ENCODE results near the gene ST8SIA3. TPM values are rescaled to one million over a fixed set of nuclear protein-coding genes. Genes with fewer than 3 reads are reported as not detected.

ST8SIA3 gene
- total and polyA plus RNA-seq, 2 of the 4 experiments (the other 2 are of a cell fraction) = not detected

DNA sequence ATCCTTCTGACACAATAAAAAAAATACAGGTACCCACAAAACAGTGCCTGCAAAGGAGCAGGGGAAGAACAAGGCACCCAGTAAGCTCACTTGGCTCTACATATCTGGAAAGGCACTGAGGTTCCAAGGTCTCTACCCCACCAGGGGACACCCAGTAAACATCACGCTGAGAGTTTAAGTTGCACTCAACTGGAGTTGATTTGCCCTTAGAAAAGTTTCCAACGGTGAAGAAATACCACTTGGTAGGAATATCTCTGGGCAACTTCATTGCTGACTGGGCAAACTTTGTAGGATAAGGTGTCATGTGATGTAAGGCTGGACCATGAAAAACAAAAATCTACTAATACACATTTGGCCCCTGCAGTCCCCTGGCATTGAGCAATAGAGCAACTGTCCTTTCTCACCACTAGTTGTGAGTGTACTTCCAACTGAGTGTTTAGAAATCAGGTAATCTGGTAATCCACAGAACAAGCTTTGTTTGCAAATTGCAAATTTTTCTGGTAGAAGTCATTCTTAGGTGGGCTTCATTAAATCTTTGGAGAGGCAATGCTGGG, 14.2 kb downstream of the ST8SIA3 start:
- CTCF ChIA-PET = interaction anchor here (1.1 kb wide), 1 partner anchor 8 kb away, joined by 4 read pairs; no protein-coding TSS in a partner anchor
- no peak overlapping the region for H4K5ac ChIP-seq (ENCODE audit: low read depth, low read length)
- H3K4ac ChIP-seq (ENCODE audit: low read depth, low read length) = no peak overlapping the region
- no peak overlapping the region for H4K91ac ChIP-seq (ENCODE audit: insufficient read depth, low read depth, low read length)
- no peak overlapping the region for H2BK120ac ChIP-seq (ENCODE audit: low read depth, low read length)
- intact Hi-C loops (cut with micrococcal nuclease) (no loop called here), in situ Hi-C loops (cut with MboI; ENCODE audit: low sequenced_read_pairs) (no loop called here), dilution Hi-C loops (cut with HindIII; ENCODE audit: low sequenced_read_pairs, unreplicated experiment) (no loop called here)
- no peak overlapping the region for H3K14ac ChIP-seq (replicated peaks; ENCODE audit: low read depth, low read length)
- no peak for ATAC-seq (ENCODE audit: low read depth)
- TF ChIP-seq MAFK (IDR thresholded peaks at IDR 0.05; ENCODE audit: low read depth, low read length) (no peak), MXI1 (IDR thresholded peaks at IDR 0.05; ENCODE audit: borderline replicate concordance, low read depth, low read length) (no peak), CEBPB (IDR thresholded peaks at IDR 0.05; ENCODE audit: low read depth, low read length) (no peak), POLR2A (IDR thresholded peaks at IDR 0.05; ENCODE audit: low read depth, low read length) (no peak), RAD21 (IDR thresholded peaks at IDR 0.05; ENCODE audit: low read length) (no peak), SMC3 (IDR thresholded peaks at IDR 0.05; ENCODE audit: low read depth, low read length) (no peak), MAZ (IDR thresholded peaks at IDR 0.05; ENCODE audit: borderline replicate concordance, low read depth, low read length) (no peak), CHD1 (IDR thresholded peaks at IDR 0.05; ENCODE audit: low read depth, low read length) (no peak), FOS (IDR thresholded peaks at IDR 0.05; ENCODE audit: low read depth, low read length) (no peak), RFX5 (IDR thresholded peaks at IDR 0.05; ENCODE audit: low read depth, low read length) (no peak), NFE2L2 (IDR thresholded peaks at IDR 0.05; ENCODE audit: low read depth, low read length) (no peak), BHLHE40 (IDR thresholded peaks at IDR 0.05; ENCODE audit: low read depth, low read length) (no peak), RCOR1 (IDR thresholded peaks at IDR 0.05; ENCODE audit: insufficient replicate concordance, low read length) (no peak)
- TF ChIP-seq, protein P1, sequence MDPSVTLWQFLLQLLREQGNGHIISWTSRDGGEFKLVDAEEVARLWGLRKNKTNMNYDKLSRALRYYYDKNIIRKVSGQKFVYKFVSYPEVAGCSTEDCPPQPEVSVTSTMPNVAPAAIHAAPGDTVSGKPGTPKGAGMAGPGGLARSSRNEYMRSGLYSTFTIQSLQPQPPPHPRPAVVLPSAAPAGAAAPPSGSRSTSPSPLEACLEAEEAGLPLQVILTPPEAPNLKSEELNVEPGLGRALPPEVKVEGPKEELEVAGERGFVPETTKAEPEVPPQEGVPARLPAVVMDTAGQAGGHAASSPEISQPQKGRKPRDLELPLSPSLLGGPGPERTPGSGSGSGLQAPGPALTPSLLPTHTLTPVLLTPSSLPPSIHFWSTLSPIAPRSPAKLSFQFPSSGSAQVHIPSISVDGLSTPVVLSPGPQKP (IDR thresholded peaks at IDR 0.05; ENCODE audit: borderline replicate concordance, low read depth, low read length) = no peak
- TF ChIP-seq, protein P2, sequence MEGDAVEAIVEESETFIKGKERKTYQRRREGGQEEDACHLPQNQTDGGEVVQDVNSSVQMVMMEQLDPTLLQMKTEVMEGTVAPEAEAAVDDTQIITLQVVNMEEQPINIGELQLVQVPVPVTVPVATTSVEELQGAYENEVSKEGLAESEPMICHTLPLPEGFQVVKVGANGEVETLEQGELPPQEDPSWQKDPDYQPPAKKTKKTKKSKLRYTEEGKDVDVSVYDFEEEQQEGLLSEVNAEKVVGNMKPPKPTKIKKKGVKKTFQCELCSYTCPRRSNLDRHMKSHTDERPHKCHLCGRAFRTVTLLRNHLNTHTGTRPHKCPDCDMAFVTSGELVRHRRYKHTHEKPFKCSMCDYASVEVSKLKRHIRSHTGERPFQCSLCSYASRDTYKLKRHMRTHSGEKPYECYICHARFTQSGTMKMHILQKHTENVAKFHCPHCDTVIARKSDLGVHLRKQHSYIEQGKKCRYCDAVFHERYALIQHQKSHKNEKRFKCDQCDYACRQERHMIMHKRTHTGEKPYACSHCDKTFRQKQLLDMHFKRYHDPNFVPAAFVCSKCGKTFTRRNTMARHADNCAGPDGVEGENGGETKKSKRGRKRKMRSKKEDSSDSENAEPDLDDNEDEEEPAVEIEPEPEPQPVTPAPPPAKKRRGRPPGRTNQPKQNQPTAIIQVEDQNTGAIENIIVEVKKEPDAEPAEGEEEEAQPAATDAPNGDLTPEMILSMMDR (conservative IDR thresholded peaks at IDR 0.05; ENCODE audit: low read depth, low read length) = no peak
- TF ChIP-seq, protein P3, sequence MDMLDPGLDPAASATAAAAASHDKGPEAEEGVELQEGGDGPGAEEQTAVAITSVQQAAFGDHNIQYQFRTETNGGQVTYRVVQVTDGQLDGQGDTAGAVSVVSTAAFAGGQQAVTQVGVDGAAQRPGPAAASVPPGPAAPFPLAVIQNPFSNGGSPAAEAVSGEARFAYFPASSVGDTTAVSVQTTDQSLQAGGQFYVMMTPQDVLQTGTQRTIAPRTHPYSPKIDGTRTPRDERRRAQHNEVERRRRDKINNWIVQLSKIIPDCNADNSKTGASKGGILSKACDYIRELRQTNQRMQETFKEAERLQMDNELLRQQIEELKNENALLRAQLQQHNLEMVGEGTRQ (IDR thresholded peaks at IDR 0.05; ENCODE audit: low read depth, low read length) = no peak
- DNase-seq = no peak
- H3K4me1 ChIP-seq (ENCODE audit: control insufficient read depth, insufficient read depth, low read length) = no peaks in the 10 kb centered on the region
- no peak overlapping the region for H2AK9ac ChIP-seq (replicated peaks; ENCODE audit: low read depth, low read length, poor library complexity)
- no peak overlapping the region for H3K4me2 ChIP-seq (ENCODE audit: low read depth, low read length)
- H3K18ac ChIP-seq (ENCODE audit: low read depth, low read length) = no peak overlapping the region
- no peaks in the 10 kb centered on the region for H3K9me1 ChIP-seq (ENCODE audit: insufficient read depth, low read length)
- no peak overlapping the region for H2BK15ac ChIP-seq (ENCODE audit: low read depth, low read length)
- no CpG with 5 or more reads among the region's 2 CpGs for WGBS, 2 experiments (ENCODE audit: extremely low coverage in 2 of 2, insufficient read length in 1 of 2)
- no peak overlapping the region for H3K56ac ChIP-seq (ENCODE audit: extremely low read depth, insufficient read depth, low read length)
- no peak overlapping the region for H2BK20ac ChIP-seq (ENCODE audit: low read depth, low read length)
- no peak overlapping the region for H3K27ac ChIP-seq (ENCODE audit: insufficient read depth, low read length)
- no peaks in the 10 kb centered on the region for H3K79me1 ChIP-seq (ENCODE audit: low read depth in 1 of 2, low read length in 2 of 2)
- no peaks in the 10 kb centered on the region for H3K27me3 ChIP-seq (ENCODE audit: control insufficient read depth, insufficient read depth, low read length)
- no peak overlapping the region for H2BK5ac ChIP-seq (ENCODE audit: low read depth, low read length, poor library complexity, severe bottlenecking)
- H3K4me3 ChIP-seq (ENCODE audit: insufficient read depth, low read depth, low read length) = no peak overlapping the region
- H3K9me3 ChIP-seq (ENCODE audit: control insufficient read depth, insufficient read depth, low read length) = no peaks in the 10 kb centered on the region
- H3K23ac ChIP-seq (ENCODE audit: low read depth, low read length) = no peak overlapping the region
- POLR2A ChIA-PET (ENCODE audit: unreplicated experiment) = no interaction called here
- H3K36me3 ChIP-seq (ENCODE audit: control insufficient read depth, insufficient read depth, low read length) = no peaks in the 10 kb centered on the region
- no peak overlapping the region for H2AK5ac ChIP-seq (ENCODE audit: low read depth, low read length)
- H4K20me1 ChIP-seq (ENCODE audit: insufficient read depth, low read length) = no peaks in the 10 kb centered on the region
- no peak overlapping the region for H4K8ac ChIP-seq (ENCODE audit: low read depth in 2 of 2, low read length in 2 of 2)
- no peak overlapping the region for H2AFZ ChIP-seq (replicated peaks; ENCODE audit: low read length, poor library complexity)
- BruUV-seq (replicated peaks) = no TSS peak
- no peak overlapping the region for H3K9ac ChIP-seq (ENCODE audit: low read depth, low read length)

All from IMR-90 (cell line).